Neuron (in vitro differentiated cells): ENCODE results near the gene CHRNG.
A peak's percentile ranks its signal among the peaks of the same experiment; 100 is the strongest.

Source experiments
- H2AFZ ChIP-seq: one replicate; pipeline ENCODE4 v1.6.1; 2013; ENCODE audit warnings: low read depth, mild to moderate bottlenecking, inconsistent platforms, low read length, moderate library complexity
- H3K27me3 ChIP-seq: one replicate; pipeline ENCODE4 v1.6.1; 2013; ENCODE audit warnings: low read length; ENCODE audit not compliant: insufficient read depth
- H3K36me3 ChIP-seq: one replicate; pipeline ENCODE4 v1.6.1; 2013; ENCODE audit warnings: low read length; ENCODE audit not compliant: insufficient read depth
- H3K4me1 ChIP-seq: one replicate; pipeline ENCODE4 v1.6.1; 2013; ENCODE audit warnings: low read length; ENCODE audit not compliant: insufficient read depth
- H3K4me3 ChIP-seq: 2 replicates; pipeline ENCODE4 v1.5.1; 2013; ENCODE audit warnings: mild to moderate bottlenecking, low read length, moderate library complexity
- H3K9me3 ChIP-seq: one replicate; pipeline ENCODE4 v1.6.1; 2013; ENCODE audit warnings: low read length

Gene CHRNG

GRCh38 chr2:232501331-232501771 is 38.1 kb upstream of the CHRNG start:
- H3K27me3 ChIP-seq = peaks cover 67% of the 10 kb centered on the region
- H3K4me1 ChIP-seq = peaks cover 32% of the 10 kb centered on the region
- no peaks in the 10 kb centered on the region for H3K9me3 ChIP-seq
- no peak overlapping the region for H2AFZ ChIP-seq
- H3K4me3 ChIP-seq = no peak overlapping the region
- no peaks in the 10 kb centered on the region for H3K36me3 ChIP-seq

- no peak overlapping the region for H2AFZ ChIP-seq
- H3K9me3 ChIP-seq = no peaks in the 10 kb centered on the region
- H3K4me1 ChIP-seq = peaks cover 37% of the 10 kb centered on the region
- H3K36me3 ChIP-seq = no peaks in the 10 kb centered on the region
- H3K27me3 ChIP-seq = peaks cover 72% of the 10 kb centered on the region
- no peak overlapping the region for H3K4me3 ChIP-seq
These were observed 37.6 kb upstream of the CHRNG start for GRCh38 chr2:232501794-232502390.

DNA sequence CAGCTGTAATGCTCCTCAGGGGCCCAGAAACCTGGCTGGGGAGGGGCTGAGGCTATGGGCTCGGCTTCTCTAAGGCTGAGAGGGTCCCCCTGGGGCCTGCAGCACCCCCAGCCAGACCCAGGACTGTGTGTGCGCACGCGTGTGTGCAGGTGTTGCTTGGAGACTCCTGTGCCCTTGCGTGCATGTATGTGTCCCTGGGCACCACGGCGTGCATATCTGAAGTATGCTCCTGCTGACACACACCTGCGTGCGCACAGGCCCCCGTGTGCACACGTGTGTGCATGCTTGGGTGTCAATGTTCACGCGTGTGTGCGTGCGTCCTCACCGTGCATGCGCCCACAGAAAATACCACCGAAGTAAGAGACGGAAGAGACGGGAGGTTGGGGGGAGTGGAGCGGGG is 37.0 kb upstream of the CHRNG start:
- H2AFZ ChIP-seq = no peak overlapping the region
- peaks cover 76% of the 10 kb centered on the region for H3K27me3 ChIP-seq
- peaks cover 39% of the 10 kb centered on the region for H3K4me1 ChIP-seq
- peak overlapping the region; percentile 33 for H3K4me3 ChIP-seq
- no peaks in the 10 kb centered on the region for H3K36me3 ChIP-seq
- no peaks in the 10 kb centered on the region for H3K9me3 ChIP-seq

DNA sequence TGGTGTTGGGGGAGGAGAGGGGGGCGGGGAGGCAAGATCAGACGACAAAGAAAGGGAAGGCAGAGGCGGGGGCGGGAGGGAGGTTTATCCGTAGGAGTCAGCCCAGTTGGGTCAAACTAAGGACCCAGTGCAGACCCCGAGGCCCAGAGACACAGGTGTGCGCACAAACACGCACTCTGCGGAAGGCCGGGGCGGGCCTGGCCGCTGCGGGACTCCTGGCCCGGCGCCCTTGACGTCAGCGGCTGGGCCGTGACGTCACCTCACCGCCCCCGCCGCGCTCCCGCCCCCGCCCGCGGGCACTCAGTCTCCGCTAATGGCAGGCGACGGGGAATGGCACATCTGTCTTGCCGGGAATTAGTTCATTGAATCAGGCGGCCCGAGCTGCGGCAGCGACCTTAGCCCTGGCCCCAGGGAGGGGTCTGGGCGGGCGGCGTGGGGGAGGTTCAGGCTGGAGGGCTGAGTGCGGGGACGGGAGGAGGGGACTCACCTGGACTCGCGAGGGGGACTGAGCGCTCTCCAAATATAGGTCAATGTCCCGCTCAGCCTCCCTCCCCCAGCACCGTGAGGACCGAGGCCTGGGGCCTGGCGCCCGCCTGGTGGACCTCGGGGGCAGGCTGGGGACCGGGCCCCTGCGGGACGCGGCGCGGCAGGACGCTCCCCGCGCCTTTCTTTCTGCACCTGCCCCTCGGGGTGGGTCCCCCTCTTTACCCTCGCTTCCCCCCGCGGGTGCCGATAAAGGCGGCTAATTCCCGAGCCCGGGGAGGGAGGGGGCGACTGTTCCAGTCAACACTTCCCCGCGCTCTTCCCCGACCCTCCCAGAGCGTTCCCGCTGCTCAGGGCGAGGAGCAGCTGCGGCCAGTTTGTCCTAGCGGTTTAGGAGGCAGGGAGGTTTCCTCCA is 36.3 kb upstream of the CHRNG start:
- Histone ChIP-seq H3K36me3 (no peaks in the 10 kb centered on the region), H2AFZ (peak overlapping the region; percentile 55), H3K9me3 (no peaks in the 10 kb centered on the region), H3K27me3 (peaks cover 73% of the 10 kb centered on the region), H3K4me1 (peaks cover 39% of the 10 kb centered on the region), H3K4me3 (peak overlapping the region; percentile 37)

DNA sequence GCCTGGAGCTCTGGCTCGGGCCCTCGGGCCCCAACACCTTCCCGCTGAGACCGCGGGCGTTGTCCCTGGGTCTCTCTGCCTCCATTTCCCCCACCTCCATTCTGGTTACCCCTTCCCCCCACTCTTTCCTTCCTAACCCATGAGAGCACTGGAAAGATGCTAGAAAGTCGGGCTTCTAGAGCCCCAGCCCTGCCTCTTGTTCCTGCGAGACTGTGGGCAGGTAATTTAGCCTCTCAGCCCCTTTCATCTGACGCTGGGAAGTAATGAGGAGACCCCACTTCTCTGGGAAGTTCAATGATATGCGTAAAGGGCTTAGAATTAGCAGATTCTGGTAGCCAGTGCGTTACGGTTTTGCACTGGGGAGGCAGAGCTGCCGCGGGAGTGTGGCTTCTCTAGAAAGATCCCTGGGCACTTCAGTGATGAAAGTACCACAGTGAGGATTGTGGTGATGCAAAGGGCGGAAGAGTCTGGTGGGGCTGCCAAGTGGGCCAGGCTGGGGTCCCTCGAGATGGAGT is 35.6 kb upstream of the CHRNG start:
- H3K36me3 ChIP-seq = no peaks in the 10 kb centered on the region
- H3K4me1 ChIP-seq = peaks cover 39% of the 10 kb centered on the region
- H2AFZ ChIP-seq = peak overlapping the region; percentile 55
- peak overlapping the region; percentile 37 for H3K4me3 ChIP-seq
- H3K27me3 ChIP-seq = peaks cover 66% of the 10 kb centered on the region
- no peaks in the 10 kb centered on the region for H3K9me3 ChIP-seq

DNA sequence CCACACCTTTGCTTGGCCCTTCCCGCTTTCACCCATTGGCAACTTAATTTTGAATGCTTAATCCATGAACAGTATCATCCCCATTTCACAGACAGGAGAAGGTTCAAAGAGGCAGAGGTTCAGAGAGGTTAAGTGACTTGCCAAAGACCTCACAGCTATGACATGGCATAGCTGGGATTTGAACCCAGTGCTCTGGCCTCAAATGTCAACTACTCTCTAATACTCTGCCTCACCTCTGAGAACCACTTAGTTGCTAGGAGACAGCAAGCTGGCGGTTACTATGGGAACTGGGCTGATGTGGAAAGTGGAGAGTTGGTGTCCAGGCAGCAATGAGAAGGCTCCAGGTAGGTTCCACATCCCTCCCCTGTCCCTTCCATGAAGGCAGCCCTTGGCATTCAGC is 35.1 kb upstream of the CHRNG start:
- peaks cover 60% of the 10 kb centered on the region for H3K27me3 ChIP-seq
- H3K4me1 ChIP-seq = peaks cover 39% of the 10 kb centered on the region
- H3K36me3 ChIP-seq = no peaks in the 10 kb centered on the region
- H3K4me3 ChIP-seq = no peak overlapping the region
- H3K9me3 ChIP-seq = no peaks in the 10 kb centered on the region
- H2AFZ ChIP-seq = no peak overlapping the region

DNA sequence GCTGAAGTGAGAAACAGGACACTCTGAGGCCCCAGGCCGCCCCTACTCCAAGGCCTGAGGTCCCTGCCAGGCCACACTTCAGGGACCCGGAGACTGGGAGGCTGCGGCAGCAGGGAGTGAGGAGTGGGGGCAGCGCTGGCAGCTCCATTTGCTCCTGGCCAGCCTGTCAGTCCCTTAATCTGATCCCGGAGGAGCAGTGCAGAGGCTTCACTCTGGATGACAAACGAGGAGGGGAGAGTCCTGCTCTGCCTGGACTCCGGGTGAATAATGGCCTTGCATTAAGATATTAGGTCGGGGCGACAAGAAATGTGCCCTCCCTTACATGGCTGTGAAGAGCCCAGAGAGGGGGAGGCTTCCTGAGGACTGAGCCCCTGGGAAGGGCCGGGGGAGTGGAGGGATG is 33.6 kb upstream of the CHRNG start:
- peaks cover 39% of the 10 kb centered on the region for H3K4me1 ChIP-seq
- no peaks in the 10 kb centered on the region for H3K36me3 ChIP-seq
- H3K4me3 ChIP-seq = peak overlapping the region; percentile 5
- H3K27me3 ChIP-seq = peaks cover 48% of the 10 kb centered on the region
- no peaks in the 10 kb centered on the region for H3K9me3 ChIP-seq
- H2AFZ ChIP-seq = peak overlapping the region; percentile 55

GRCh38 chr2:232506709-232507108 is 32.8 kb upstream of the CHRNG start:
- Histone ChIP-seq H2AFZ (peak overlapping the region; percentile 55), H3K4me1 (peaks cover 39% of the 10 kb centered on the region), H3K4me3 (no peak overlapping the region), H3K36me3 (no peaks in the 10 kb centered on the region), H3K27me3 (peaks cover 48% of the 10 kb centered on the region), H3K9me3 (no peaks in the 10 kb centered on the region)

GRCh38 chr2:232508251-232508650 is 31.2 kb upstream of the CHRNG start:
- H3K9me3 ChIP-seq = no peaks in the 10 kb centered on the region
- no peak overlapping the region for H2AFZ ChIP-seq
- no peak overlapping the region for H3K4me3 ChIP-seq
- no peaks in the 10 kb centered on the region for H3K36me3 ChIP-seq
- peaks cover 43% of the 10 kb centered on the region for H3K27me3 ChIP-seq
- H3K4me1 ChIP-seq = peaks cover 26% of the 10 kb centered on the region

DNA sequence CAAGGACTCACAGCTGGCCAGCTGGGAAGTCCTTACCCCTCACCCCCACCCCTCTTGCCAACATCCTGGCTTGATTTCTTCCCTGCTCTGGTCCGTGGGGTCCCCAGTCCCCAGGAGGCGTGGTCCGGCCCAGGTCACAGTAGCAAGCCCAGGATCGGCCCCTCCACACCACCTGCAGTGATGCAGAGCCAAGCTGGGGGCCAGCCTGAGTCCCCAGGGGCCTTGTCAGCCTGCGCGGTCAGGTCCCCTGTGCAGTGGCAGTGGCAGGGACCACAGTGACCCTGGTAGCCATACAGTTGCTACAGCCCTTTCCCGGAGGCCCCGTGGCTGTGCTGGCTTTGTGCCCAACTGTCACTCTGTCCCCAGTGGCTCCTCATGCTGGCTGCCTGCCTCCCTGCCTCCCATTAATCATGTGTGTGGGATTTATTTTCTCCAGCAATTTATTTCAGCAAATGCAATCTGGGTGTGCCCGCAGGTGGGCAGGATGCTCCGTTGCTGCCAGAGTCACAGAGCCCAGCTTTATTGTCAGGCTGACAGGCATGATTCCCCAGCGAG is 28.1 kb upstream of the CHRNG start:
- no peaks in the 10 kb centered on the region for H3K9me3 ChIP-seq
- H3K27me3 ChIP-seq = peaks cover 33% of the 10 kb centered on the region
- no peak overlapping the region for H2AFZ ChIP-seq
- no peaks in the 10 kb centered on the region for H3K36me3 ChIP-seq
- H3K4me1 ChIP-seq = peaks cover 9% of the 10 kb centered on the region
- H3K4me3 ChIP-seq = no peak overlapping the region

DNA sequence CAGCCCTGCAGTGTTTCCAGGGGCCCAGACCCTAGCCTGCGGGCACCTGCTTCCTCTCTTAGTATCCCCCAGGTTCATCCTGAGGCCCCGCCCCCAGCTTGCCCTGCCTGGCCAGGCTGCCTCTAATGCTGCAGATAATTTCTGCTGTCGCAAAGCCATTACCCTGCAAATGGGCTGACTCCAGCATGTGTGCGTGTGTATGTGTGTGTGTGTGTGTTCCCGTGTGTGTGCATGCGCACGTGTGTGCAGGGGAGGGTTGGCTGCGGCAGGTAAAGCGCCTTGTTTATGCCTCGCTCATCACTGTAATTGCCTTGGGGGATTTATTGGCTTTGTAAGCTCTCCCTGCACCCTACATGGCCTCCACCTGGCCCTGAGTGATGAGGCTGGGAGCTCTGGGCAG is 26.9 kb upstream of the CHRNG start:
- H3K4me1 ChIP-seq = peaks cover 2% of the 10 kb centered on the region
- H2AFZ ChIP-seq = no peak overlapping the region
- no peaks in the 10 kb centered on the region for H3K36me3 ChIP-seq
- H3K4me3 ChIP-seq = no peak overlapping the region
- H3K9me3 ChIP-seq = no peaks in the 10 kb centered on the region
- H3K27me3 ChIP-seq = peaks cover 29% of the 10 kb centered on the region

DNA sequence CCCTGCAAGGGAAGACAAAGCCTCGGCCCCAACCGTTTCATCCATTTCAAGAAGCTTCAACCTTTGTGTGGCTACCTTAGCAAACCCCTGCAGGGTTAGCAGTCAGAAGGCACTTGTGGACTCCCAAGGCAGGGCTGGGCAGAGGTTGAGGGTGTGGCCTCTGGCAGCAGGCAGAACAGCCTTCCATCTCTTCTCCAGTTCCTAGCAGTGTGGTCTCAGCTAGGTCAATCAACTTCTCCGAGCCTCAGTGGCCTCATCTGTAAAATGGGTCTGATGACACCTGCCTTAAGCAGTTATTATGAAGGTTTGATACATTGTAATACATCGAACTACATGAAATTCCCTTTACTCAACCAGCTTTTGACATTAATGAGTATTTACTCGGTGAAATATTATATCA is 26.1 kb upstream of the CHRNG start:
- H3K9me3 ChIP-seq = no peaks in the 10 kb centered on the region
- peaks cover 33% of the 10 kb centered on the region for H3K27me3 ChIP-seq
- no peaks in the 10 kb centered on the region for H3K4me1 ChIP-seq
- no peaks in the 10 kb centered on the region for H3K36me3 ChIP-seq
- H3K4me3 ChIP-seq = no peak overlapping the region
- H2AFZ ChIP-seq = no peak overlapping the region

- Histone ChIP-seq H3K36me3 (no peaks in the 10 kb centered on the region), H3K9me3 (no peaks in the 10 kb centered on the region), H3K4me1 (no peaks in the 10 kb centered on the region), H3K4me3 (no peak overlapping the region), H2AFZ (no peak overlapping the region), H3K27me3 (peaks cover 51% of the 10 kb centered on the region)
These were observed 23.9 kb upstream of the CHRNG start for GRCh38 chr2:232515639-232516038.
